HFFc6 (cell line): ENCODE results near the gene ABCB1. TPM values are rescaled to one million over a fixed set of nuclear protein-coding genes. Genes with fewer than 3 reads are reported as not detected.
"Not testable (repeated sequence)": the region's sequence is repeated elsewhere in the genome, so short reads cannot be mapped to it uniquely, and the experiment has no call there.

ENCODE experiments used
- DNase-seq: peaks from one replicate; pipeline ENCODE4 v3.0.0-alpha.2; 2018
- H3K27ac Mint-ChIP-seq: 2 replicates; pipeline ENCODE4 v1.8.0; 2020; ENCODE audit warnings: mild to moderate bottlenecking, mixed read lengths
- H3K27me3 Mint-ChIP-seq: 2 replicates; pipeline ENCODE4 v1.8.0; 2021; ENCODE audit warnings: mild to moderate bottlenecking, moderate library complexity, mixed read lengths; ENCODE audit not compliant: insufficient read depth
- H3K36me3 Mint-ChIP-seq: 2 replicates; pipeline ENCODE4 v1.8.0; 2021; ENCODE audit warnings: low read depth, mixed read lengths
- H3K4me1 Mint-ChIP-seq: 2 replicates; pipeline ENCODE4 v1.8.0; 2020; ENCODE audit warnings: low read depth, mixed read lengths
- H3K4me3 Mint-ChIP-seq: 2 replicates; pipeline ENCODE4 v1.8.0; 2020; ENCODE audit warnings: mild to moderate bottlenecking, moderate library complexity, mixed read lengths
- H3K9me3 Mint-ChIP-seq: 2 replicates; pipeline ENCODE4 v1.8.0; 2020; ENCODE audit warnings: mild to moderate bottlenecking, mixed read lengths
- total RNA-seq, 6 experiments: library from RNA; stranded (reverse); fragmentation: NEBNext Ultra II Directional; extraction: Animal tissue kit (Norgen Biotek cat#: 25700); gene quantifications; 2 replicates in 1 of 6; 3 replicates in 5 of 6; pipeline ENCODE4 v1.2.3, GENCODE V29; 2021
- TF ChIP-seq, protein P1 (sequence below): fragments of 200-600 bp; sonication (generic); IDR thresholded peaks from 2 replicates; pipeline ENCODE4 v1.5.0; 2021; ENCODE audit warnings: antibody characterized with exemption, mild to moderate bottlenecking

Gene ABCB1
- total RNA-seq, 6 experiments from 2014 or later: 4.4 to 7.4 (median 5.9) TPM

- DNase-seq: no peak
- H3K27me3 Mint-ChIP-seq: no peaks in the 10 kb centered on the region
- H3K9me3 Mint-ChIP-seq: peaks cover 18% of the 10 kb centered on the region
- no peak overlapping the region for H3K4me3 Mint-ChIP-seq
- TF ChIP-seq, protein P1, sequence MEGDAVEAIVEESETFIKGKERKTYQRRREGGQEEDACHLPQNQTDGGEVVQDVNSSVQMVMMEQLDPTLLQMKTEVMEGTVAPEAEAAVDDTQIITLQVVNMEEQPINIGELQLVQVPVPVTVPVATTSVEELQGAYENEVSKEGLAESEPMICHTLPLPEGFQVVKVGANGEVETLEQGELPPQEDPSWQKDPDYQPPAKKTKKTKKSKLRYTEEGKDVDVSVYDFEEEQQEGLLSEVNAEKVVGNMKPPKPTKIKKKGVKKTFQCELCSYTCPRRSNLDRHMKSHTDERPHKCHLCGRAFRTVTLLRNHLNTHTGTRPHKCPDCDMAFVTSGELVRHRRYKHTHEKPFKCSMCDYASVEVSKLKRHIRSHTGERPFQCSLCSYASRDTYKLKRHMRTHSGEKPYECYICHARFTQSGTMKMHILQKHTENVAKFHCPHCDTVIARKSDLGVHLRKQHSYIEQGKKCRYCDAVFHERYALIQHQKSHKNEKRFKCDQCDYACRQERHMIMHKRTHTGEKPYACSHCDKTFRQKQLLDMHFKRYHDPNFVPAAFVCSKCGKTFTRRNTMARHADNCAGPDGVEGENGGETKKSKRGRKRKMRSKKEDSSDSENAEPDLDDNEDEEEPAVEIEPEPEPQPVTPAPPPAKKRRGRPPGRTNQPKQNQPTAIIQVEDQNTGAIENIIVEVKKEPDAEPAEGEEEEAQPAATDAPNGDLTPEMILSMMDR: no peak
- peaks cover 12% of the 10 kb centered on the region; the same call in 1 of the 2 replicates for H3K4me1 Mint-ChIP-seq
- no peaks in the 10 kb centered on the region for H3K36me3 Mint-ChIP-seq
- no peak overlapping the region for H3K27ac Mint-ChIP-seq
These were observed 20.0 kb downstream of the ABCB1 start for GRCh38 chr7:87580636-87581035.

- Mint-ChIP-seq H3K27ac (no peak overlapping the region), H3K4me1 (peaks cover 17% of the 10 kb centered on the region; the same call in 1 of the 2 replicates), H3K36me3 (no peaks in the 10 kb centered on the region; the same call in 1 of the 2 replicates), H3K4me3 (no peak overlapping the region), H3K9me3 (peaks cover 6% of the 10 kb centered on the region), H3K27me3 (peaks cover 2% of the 10 kb centered on the region; the same call in 1 of the 2 replicates)
- no peak for DNase-seq
- TF ChIP-seq, protein P1: no peak
These were observed 25.2 kb downstream of the ABCB1 start for GRCh38 chr7:87575521-87575920.

GRCh38 chr7:87574630-87575029 lies 26.1 kb downstream of the ABCB1 start:
- Mint-ChIP-seq H3K4me1 (peaks cover 22% of the 10 kb centered on the region; the same call in 1 of the 2 replicates), H3K27me3 (peaks cover 2% of the 10 kb centered on the region; the same call in 1 of the 2 replicates), H3K36me3 (no peaks in the 10 kb centered on the region; the same call in 1 of the 2 replicates), H3K9me3 (peaks cover 3% of the 10 kb centered on the region), H3K27ac (no peak overlapping the region), H3K4me3 (no peak overlapping the region)
- DNase-seq: peak; percentile 41
- TF ChIP-seq, protein P1: no peak

DNA sequence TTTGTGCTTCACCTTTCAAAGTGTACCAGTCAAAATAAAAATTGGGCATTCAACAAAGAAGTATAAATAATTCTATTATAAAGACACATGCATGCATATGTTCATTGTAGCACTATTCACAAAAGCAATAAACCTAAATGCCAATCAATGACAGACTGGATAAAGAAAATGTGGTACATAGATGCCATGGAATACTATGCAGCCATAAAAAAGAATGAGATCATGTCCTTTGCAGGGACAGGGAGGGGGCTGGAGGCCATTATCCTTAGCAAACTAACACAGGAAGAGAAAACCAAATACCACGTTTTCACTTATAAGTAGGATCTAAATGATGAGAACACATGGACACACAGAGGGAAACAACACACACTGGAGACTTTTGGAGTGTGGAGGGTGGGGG lies 28.2 kb downstream of the ABCB1 start:
- peaks cover 22% of the 10 kb centered on the region; the same call in 1 of the 2 replicates for H3K4me1 Mint-ChIP-seq
- not testable (repeated sequence) for DNase-seq, H3K36me3 Mint-ChIP-seq, H3K27me3 Mint-ChIP-seq, H3K4me3 Mint-ChIP-seq, H3K27ac Mint-ChIP-seq, H3K9me3 Mint-ChIP-seq

- peaks cover 2% of the 10 kb centered on the region; the same call in 1 of the 2 replicates for H3K27me3 Mint-ChIP-seq
- peaks cover 17% of the 10 kb centered on the region; the same call in 1 of the 2 replicates for H3K4me1 Mint-ChIP-seq
- TF ChIP-seq, protein P1: no peak
- H3K4me3 Mint-ChIP-seq: no peak overlapping the region
- H3K27ac Mint-ChIP-seq: no peak overlapping the region; the same call in 1 of the 2 replicates
- no peaks in the 10 kb centered on the region; the same call in none of the 2 replicates for H3K9me3 Mint-ChIP-seq
- H3K36me3 Mint-ChIP-seq: no peaks in the 10 kb centered on the region; the same call in 1 of the 2 replicates
- DNase-seq: peak; percentile 70
These were observed 30.5 kb downstream of the ABCB1 start for GRCh38 chr7:87570178-87570577.

DNA sequence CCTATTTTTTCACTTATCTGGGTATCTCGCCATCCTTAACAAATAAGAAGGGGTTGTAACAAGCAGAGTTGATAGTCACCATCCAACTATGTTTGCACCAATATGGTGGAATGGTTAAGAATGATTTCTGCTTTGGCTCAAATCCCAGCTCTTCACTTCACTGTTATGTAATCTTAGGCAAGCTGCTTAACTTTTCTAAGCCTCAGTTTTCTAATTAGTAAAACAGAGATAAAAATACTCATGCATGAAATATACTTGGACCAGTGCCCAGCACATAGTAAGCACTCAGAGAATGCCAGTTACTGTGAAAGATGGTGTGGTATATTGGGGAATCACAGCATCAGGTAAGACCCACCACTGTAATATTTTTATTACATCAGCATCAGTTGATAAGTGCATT lies 33.6 kb downstream of the ABCB1 start:
- Mint-ChIP-seq H3K27me3 (no peaks in the 10 kb centered on the region), H3K4me1 (peaks cover 6% of the 10 kb centered on the region; the same call in 1 of the 2 replicates), H3K4me3 (no peak overlapping the region), H3K27ac (no peak overlapping the region), H3K9me3 (no peaks in the 10 kb centered on the region; the same call in 1 of the 2 replicates), H3K36me3 (no peaks in the 10 kb centered on the region)
- no peak for DNase-seq
- TF ChIP-seq, protein P1: no peak
